ENCODE measurements around the gene SDK1.

- TF ChIP-seq CTCF (IDR thresholded peaks at IDR 0.05) (no peak), POLR2A (IDR thresholded peaks at IDR 0.05) (no peak)
Observed at GRCh38 chr7:4068286-4068685, 767.2 kb downstream of the SDK1 start.
